Ishikawa (cell line): Measurements from ENCODE around the gene SLC6A5.

Source experiments
- CEBPB ChIP-seq: IDR thresholded peaks from 2 replicates; pipeline ENCODE4 v1.6.1; 2012
- CREB1 ChIP-seq: IDR thresholded peaks from 2 replicates; pipeline ENCODE4 v1.6.1; 2012; ENCODE audit warnings: low read depth
- EGR1 ChIP-seq: IDR thresholded peaks from 2 replicates; pipeline ENCODE4 v1.6.1; 2012
- EP300 ChIP-seq: IDR thresholded peaks from 2 replicates; pipeline ENCODE4 v1.6.1; 2012; ENCODE audit warnings: borderline replicate concordance
- FOXM1 ChIP-seq: IDR thresholded peaks from 2 replicates; pipeline ENCODE4 v1.6.1; 2012; ENCODE audit warnings: low read depth, borderline replicate concordance
- MAX ChIP-seq: IDR thresholded peaks from 2 replicates; pipeline ENCODE4 v1.6.1; 2012
- NFIC ChIP-seq: IDR thresholded peaks from 2 replicates; pipeline ENCODE4 v1.6.1; 2012
- RAD21 ChIP-seq: IDR thresholded peaks from 2 replicates; pipeline ENCODE4 v1.6.1; 2012; ENCODE audit warnings: low read depth
- REST ChIP-seq: IDR thresholded peaks from 2 replicates; pipeline ENCODE4 v1.6.1; 2012; ENCODE audit warnings: low read depth, mild to moderate bottlenecking
- TAF1 ChIP-seq: IDR thresholded peaks from 2 replicates; pipeline ENCODE4 v1.6.1; 2012; ENCODE audit warnings: low read depth, mild to moderate bottlenecking
- TCF12 ChIP-seq: IDR thresholded peaks from 2 replicates; pipeline ENCODE4 v1.6.1; 2012; ENCODE audit warnings: low read depth
- TEAD4 ChIP-seq: IDR thresholded peaks from 2 replicates; pipeline ENCODE4 v1.6.1; 2012
- USF1 ChIP-seq: IDR thresholded peaks from 2 replicates; pipeline ENCODE4 v1.6.1; 2012
- YY1 ChIP-seq: IDR thresholded peaks from 2 replicates; pipeline ENCODE4 v1.6.1; 2012; ENCODE audit warnings: low read depth
- ZBTB7A ChIP-seq: IDR thresholded peaks from 2 replicates; pipeline ENCODE4 v1.6.1; 2012; ENCODE audit warnings: low read depth

Gene SLC6A5

GRCh38 chr11:20626279-20626678 is 26.9 kb downstream of the SLC6A5 start:
- TF ChIP-seq TCF12 (no peak), RAD21 (no peak), TEAD4 (no peak), CREB1 (no peak), REST (no peak), TAF1 (no peak), USF1 (no peak), EGR1 (no peak), CEBPB (no peak), NFIC (no peak), EP300 (no peak), FOXM1 (no peak), ZBTB7A (no peak), MAX (no peak)

- TF ChIP-seq TCF12 (no peak), MAX (no peak), USF1 (no peak), EP300 (no peak), RAD21 (no peak), ZBTB7A (no peak), CEBPB (no peak), YY1 (no peak), REST (no peak), TAF1 (no peak), EGR1 (no peak), FOXM1 (no peak), NFIC (no peak)
Observed at GRCh38 chr11:20627026-20627425, 27.6 kb downstream of the SLC6A5 start.

GRCh38 chr11:20627701-20628100 is 28.3 kb downstream of the SLC6A5 start:
- TF ChIP-seq CREB1 = no peak

- no peak for TF ChIP-seq RAD21
- no peak for TF ChIP-seq EGR1
- no peak for TF ChIP-seq REST
- TF ChIP-seq TAF1 = no peak
- no peak for TF ChIP-seq TCF12
- TF ChIP-seq NFIC = no peak
- no peak for TF ChIP-seq MAX
- TF ChIP-seq CEBPB = no peak
- no peak for TF ChIP-seq TEAD4
- no peak for TF ChIP-seq CREB1
- no peak for TF ChIP-seq EP300
Observed at GRCh38 chr11:20631519-20632168, 32.2 kb downstream of the SLC6A5 start.

- no peak for TF ChIP-seq FOXM1
Observed at GRCh38 chr11:20632169-20632532, 32.7 kb downstream of the SLC6A5 start.
